Activated CD8-positive, alpha-beta memory T cell treated with anti-CD3 and anti-CD28 coated beads for 36 hours (primary cell): ENCODE measurements around the gene RDH13. TPM values are rescaled to one million over a fixed set of nuclear protein-coding genes. Genes with fewer than 3 reads are reported as not detected.
"Not testable (repeated sequence)": the region's sequence is repeated elsewhere in the genome, so short reads cannot be mapped to it uniquely, and the experiment has no call there.

Source experiments
- CTCF ChIA-PET: fragments of 350-600 bp; sonication (Branson Sonifier 250); formaldehyde crosslinking; loops from one replicate; lab custom pipeline; 2021; ENCODE audit warnings: antibody characterized with exemption; lab: Charles Lee
- POLR2A ChIA-PET: fragments of 350-600 bp; sonication (Branson Sonifier 250); formaldehyde crosslinking; loops from one replicate; lab custom pipeline; 2021; ENCODE audit warnings: antibody characterized with exemption; lab: Charles Lee
- total RNA-seq, 2 experiments: library from RNA; stranded (reverse); gene quantifications; one replicate each; pipeline ENCODE4 v1.2.3, GENCODE V29; 2021

RDH13 gene
- total RNA-seq, 2 experiments from 2014 or later, result 23.3 TPM

DNA sequence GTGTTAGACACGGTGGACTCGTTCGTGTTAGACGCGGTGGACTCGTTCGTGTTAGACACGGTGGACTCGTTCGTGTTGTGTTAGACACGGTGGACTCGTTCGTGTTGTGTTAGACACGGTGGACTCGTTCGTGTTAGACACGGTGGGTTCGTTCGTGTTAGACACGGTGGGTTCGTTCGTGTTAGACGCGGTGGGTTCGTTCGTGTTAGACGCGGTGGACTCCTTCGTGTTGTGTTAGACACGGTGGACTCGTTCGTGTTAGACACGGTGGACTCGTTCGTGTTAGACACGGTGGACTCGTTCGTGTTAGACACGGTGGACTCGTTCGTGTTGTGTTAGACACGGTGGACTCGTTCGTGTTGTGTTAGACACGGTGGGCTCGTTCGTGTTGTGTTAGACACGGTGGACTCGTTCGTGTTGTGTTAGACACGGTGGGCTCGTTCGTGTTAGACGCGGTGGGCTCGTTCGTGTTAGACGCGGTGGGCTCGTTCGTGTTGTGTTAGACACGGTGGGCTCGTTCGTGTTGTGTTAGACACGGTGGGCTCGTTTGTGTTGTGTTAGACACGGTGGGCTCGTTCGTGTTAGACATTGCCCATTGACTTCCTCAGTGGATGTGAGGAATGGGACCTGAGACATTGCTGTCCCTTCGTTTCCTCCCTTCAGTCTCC, 29.8 kb downstream of the RDH13 start:
- CTCF ChIA-PET, POLR2A ChIA-PET: not testable (repeated sequence)

GRCh38 chr19:55032170-55032800, 30.7 kb downstream of the RDH13 start:
- CTCF ChIA-PET, result no interaction called here
- POLR2A ChIA-PET, result interaction anchor here (0.5 kb wide), 1 partner anchor 10 kb away, joined by 6 read pairs; no protein-coding TSS in a partner anchor

- ChIA-PET POLR2A (no interaction called here), CTCF (no interaction called here)
Measured at GRCh38 chr19:55031178-55031577, 31.8 kb downstream of the RDH13 start.

DNA sequence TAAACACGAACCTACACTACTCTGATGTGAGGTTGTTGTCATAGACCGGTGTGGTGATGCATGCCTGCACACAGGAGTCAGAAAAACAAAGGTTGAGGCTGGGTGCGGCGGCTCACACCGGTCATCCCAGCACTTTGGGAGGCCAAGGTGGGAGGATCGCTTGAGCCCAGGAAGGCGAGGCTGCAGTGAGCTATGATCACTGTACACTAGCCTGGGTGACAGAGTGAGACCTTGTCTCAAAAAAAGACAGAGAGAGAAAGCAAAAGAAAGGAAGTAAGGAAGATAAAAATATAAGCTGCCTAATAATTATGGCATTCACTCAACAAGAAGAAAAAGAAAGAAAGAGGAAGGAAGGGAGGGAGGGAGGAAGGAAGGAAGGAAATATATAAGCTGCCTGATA, 34.2 kb downstream of the RDH13 start:
- CTCF ChIA-PET, result no interaction called here
- POLR2A ChIA-PET, result no interaction called here

DNA sequence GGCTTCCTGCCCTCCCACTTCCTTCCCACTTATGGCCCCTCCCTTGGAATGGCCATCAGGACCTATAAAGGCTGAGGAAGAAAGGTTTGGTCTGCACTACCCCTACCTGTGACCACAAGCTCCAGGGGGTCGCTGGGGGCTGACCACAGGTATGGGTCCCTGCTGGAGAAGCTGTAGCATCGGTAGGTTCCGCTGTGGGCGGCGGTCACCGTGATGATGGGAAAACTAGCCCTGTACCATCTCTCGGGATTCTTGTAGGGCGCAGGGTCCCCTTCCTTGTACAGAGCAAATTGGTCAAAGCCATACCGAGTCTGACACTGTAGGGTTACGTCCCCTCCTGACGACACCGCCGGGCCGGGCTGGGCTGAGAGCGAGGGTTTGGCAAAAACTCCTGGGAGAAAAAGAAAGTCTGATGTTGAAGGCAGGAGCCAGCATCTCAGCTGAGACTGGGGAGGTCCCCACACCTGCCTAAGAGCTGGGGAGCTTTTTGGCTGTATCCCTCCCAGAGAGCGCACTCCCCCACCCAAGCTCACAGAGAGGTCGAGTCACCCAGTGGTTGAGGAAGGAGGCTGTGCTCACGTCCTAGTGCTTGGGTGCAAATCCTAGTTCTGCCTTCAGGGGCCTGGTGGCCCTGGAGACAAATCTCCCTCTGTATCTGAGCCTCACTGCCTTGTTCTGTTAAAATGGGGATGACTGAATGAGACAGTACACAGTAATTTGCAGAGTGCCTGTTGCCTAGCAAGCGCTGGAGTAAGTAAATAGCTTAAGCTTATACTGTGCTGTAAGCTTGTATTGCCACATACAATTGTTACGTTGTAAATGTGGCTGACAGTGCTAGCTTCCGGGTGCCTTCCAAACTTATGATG, 35.2 kb downstream of the RDH13 start:
- POLR2A ChIA-PET, result no interaction called here

GRCh38 chr19:55027140-55027471, 35.8 kb downstream of the RDH13 start:
- CTCF ChIA-PET, POLR2A ChIA-PET: not testable (repeated sequence)

More for the DNA sequence above, 35.2 kb downstream of the RDH13 start:
- CTCF ChIA-PET, result no interaction called here

DNA sequence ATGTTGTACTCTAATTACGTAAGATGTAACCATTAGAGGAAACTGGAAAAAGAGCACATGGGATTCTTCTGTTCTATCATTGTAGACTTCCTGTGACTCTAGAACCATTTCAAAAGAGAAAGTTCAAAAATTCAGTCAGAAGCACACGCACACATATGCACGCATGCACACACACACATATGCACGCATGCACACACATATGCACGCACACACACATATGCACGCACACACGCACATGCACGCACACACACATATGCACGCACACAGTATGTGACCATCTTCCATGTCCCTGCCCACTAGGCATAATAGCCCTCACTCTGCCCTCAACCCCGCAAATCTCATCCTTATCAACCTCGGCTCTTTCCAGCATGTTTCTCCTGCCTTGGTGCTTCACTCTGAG, 38.8 kb downstream of the RDH13 start:
- ChIA-PET POLR2A (no interaction called here), CTCF (no interaction called here)

- POLR2A ChIA-PET, CTCF ChIA-PET: not testable (repeated sequence)
Measured at GRCh38 chr19:55020351-55020750, 42.6 kb downstream of the RDH13 start.

GRCh38 chr19:55018633-55019032, 44.3 kb downstream of the RDH13 start:
- POLR2A ChIA-PET, result interaction anchor here (0.7 kb wide), 1 partner anchor 22 kb away, joined by 4 read pairs; no protein-coding TSS in a partner anchor
- CTCF ChIA-PET, result no interaction called here

GRCh38 chr19:55018216-55018615, 44.7 kb downstream of the RDH13 start:
- CTCF ChIA-PET, result no interaction called here

DNA sequence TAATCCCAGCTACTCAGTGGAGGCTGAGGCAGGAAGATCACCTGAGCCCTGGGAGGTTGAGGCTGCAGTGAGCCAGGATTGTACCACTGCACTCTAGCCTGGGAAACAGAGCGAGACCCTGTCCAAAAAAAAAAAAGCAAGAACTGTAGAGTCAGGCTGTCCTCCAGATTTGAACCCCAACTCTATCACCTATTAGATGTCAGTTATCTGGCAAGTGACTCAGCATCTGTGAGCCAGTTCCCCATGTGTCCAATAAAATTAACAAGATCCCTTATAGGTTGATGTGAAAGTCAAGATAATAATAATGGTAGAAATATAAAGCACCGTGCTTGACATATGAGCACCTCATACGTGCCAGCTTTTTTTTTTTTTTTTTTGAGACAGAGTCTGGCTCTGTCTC, 46.9 kb downstream of the RDH13 start:
- CTCF ChIA-PET, result no interaction called here
- POLR2A ChIA-PET, result interaction anchor here (0.5 kb wide), 1 partner anchor 29 kb away, joined by 5 read pairs; no protein-coding TSS in a partner anchor

More at GRCh38 chr19:55018216-55018615, 44.7 kb downstream of the RDH13 start:
- POLR2A ChIA-PET, result no interaction called here

DNA sequence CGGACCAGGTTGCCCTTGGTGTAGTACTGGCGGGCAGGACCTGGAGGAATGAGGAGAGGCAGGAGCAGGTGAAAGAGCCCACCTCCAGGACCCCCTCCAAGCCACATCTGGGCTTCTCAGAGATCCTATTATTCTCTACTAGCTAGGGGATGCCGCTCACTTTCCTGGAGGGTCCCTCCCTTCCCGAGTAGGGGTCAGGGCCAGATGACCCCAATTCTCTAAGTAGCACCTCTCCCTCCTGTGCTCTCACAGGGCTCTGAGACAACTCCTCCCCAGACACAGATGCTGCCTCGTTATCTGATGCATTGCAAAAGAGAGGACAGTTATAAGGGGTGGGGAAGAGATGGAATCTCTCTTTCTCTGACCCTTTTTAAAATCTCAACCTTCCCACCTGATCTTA, 47.8 kb downstream of the RDH13 start:
- CTCF ChIA-PET, result no interaction called here
- POLR2A ChIA-PET, result no interaction called here

GRCh38 chr19:55014714-55015113, 48.2 kb downstream of the RDH13 start:
- POLR2A ChIA-PET, result no interaction called here
- CTCF ChIA-PET, result no interaction called here

- ChIA-PET POLR2A (no interaction called here), CTCF (no interaction called here)
Measured at GRCh38 chr19:55013596-55013995, 49.4 kb downstream of the RDH13 start.

DNA sequence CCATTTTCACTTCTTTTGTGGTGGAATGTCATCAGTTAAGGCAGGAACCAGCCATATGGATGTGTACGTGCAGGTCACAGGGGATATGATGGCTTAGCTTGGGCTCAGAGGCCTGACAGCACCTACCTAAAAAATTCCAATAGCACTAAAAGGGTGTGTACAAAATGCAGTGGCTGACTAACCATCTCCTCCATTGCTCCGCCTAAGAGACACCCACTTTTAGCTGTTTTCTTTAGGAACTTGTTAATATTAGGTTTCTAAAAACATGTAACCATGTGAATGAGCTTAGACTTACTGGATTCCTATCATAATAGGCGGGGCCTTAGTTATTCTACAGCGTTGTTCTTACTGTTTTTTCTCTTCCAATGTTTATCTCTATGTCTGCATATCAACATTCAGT, 50.6 kb downstream of the RDH13 start:
- ChIA-PET CTCF (no interaction called here), POLR2A (no interaction called here)

DNA sequence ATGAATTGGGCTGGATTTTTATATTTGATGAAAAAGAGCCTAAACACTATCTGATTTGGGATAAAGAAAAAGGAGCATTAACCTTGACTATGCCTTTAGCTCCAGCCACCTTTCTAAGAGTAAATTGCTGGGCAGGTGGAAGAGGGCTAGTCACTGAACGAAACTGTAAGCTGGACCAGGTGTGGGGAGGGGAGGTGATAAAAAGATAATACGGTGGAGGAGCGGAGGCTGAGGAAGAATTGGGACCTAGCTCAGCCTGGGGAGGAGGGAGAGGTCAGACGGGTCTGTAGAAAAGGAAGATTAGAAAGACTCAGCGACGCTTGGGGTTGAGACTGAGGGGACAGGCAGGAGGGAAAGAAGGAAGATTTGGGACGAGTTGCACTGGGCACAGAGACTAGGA, 52.4 kb downstream of the RDH13 start:
- POLR2A ChIA-PET, CTCF ChIA-PET: not testable (repeated sequence)

- CTCF ChIA-PET, POLR2A ChIA-PET: not testable (repeated sequence)
Measured at GRCh38 chr19:55008781-55009180, 54.2 kb downstream of the RDH13 start.

DNA sequence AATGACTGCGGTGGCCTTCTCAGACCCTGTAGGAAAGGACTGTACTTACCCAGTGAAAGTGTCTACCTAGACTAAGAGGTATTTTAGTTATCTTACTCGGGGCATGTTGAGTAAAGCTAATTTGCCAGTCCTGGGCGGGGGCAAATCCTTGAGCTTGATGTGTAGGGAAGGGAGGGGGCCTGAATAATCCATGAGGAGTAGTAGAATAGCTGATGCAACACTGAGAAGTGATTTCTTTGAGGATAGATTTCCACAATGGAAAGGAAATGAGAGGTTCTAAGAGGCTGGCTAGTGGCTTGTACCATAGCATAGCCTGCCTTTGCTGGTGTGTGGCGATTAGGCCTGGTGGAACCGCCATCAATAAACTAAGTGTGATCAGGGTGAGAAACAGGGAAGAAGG, 54.8 kb downstream of the RDH13 start:
- POLR2A ChIA-PET, CTCF ChIA-PET: not testable (repeated sequence)

DNA sequence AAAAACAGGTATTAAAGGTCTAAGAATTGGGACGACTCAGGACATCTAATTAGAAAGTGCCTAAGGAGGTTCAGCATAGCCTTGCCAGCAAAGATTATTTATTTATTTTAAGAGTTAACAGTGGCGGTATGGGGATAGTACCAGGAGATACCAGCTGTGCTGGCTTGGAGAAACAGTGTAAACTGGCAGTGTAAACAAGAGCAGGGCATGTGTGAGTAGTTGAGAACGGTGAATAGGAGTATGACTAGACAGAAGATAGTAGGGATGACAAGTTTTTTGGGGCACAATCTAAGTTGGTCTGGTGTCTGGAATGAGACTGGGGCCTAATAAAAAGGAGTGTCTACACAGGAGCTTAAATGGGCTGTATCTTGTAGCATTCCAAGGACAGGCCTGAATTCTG, 55.4 kb downstream of the RDH13 start:
- CTCF ChIA-PET, result not testable (repeated sequence)

GRCh38 chr19:55006795-55007194, 56.2 kb downstream of the RDH13 start:
- CTCF ChIA-PET, POLR2A ChIA-PET: not testable (repeated sequence)

More for the DNA sequence above, 55.4 kb downstream of the RDH13 start:
- POLR2A ChIA-PET, result not testable (repeated sequence)
